Mucosa of gallbladder (tissue), 1 donor: ENCODE results near the gene NOM1. TPM values are rescaled to one million over a fixed set of nuclear protein-coding genes. Genes with fewer than 3 reads are reported as not detected.
"Not testable (repeated sequence)": the region's sequence is repeated elsewhere in the genome, so short reads cannot be mapped to it uniquely, and the experiment has no call there.

Source experiments
- DNase-seq: peaks from one replicate; pipeline ENCODE4 v3.0.0-alpha.2; 2020; ENCODE audit warnings: low spot score
- total RNA-seq: library from RNA; stranded (reverse); gene quantifications from one replicate; pipeline ENCODE4 v1.2.1, GENCODE V29; 2021
- donor health status: DM: no; HTN: no; CAD: no.

NOM1 gene
- total RNA-seq, 1 donor from 2014 or later = 12.8 TPM

GRCh38 chr7:156941393-156942182 is 7.9 kb upstream of the NOM1 start:
- DNase-seq = no peak

GRCh38 chr7:156942708-156943090 is 6.8 kb upstream of the NOM1 start:
- DNase-seq = no peak

- DNase-seq = no peak
Measured at GRCh38 chr7:156943091-156944041, 6.1 kb upstream of the NOM1 start.

GRCh38 chr7:156944876-156945275 is 4.6 kb upstream of the NOM1 start:
- no peak for DNase-seq

- DNase-seq = no peak
Measured at GRCh38 chr7:156947120-156947843, 2.2 kb upstream of the NOM1 start.

- no peak for DNase-seq
Measured at GRCh38 chr7:156948361-156948760, 1.2 kb upstream of the NOM1 start.

- DNase-seq = no peak
Measured at GRCh38 chr7:156950381-156950858, 908 bp downstream of the NOM1 start.

- not testable (repeated sequence) for DNase-seq
Measured at GRCh38 chr7:156953215-156953614, 3.7 kb downstream of the NOM1 start.

GRCh38 chr7:156954941-156955340 is 5.4 kb downstream of the NOM1 start:
- DNase-seq = no peak

- DNase-seq = no peak
Measured at GRCh38 chr7:156956727-156957126, 7.2 kb downstream of the NOM1 start.

GRCh38 chr7:156962145-156962544 is 12.6 kb downstream of the NOM1 start:
- no peak for DNase-seq

- DNase-seq = no peak
Measured at GRCh38 chr7:156962897-156963296, 13.4 kb downstream of the NOM1 start.

- no peak for DNase-seq
Measured at GRCh38 chr7:156963472-156963871, 14.0 kb downstream of the NOM1 start.

GRCh38 chr7:156964971-156965370 is 15.5 kb downstream of the NOM1 start:
- no peak for DNase-seq

GRCh38 chr7:156966387-156966786 is 16.9 kb downstream of the NOM1 start:
- DNase-seq = no peak

- DNase-seq = no peak
Measured at GRCh38 chr7:156968183-156968582, 18.7 kb downstream of the NOM1 start.

GRCh38 chr7:156969972-156970420 is 20.5 kb downstream of the NOM1 start:
- DNase-seq = no peak

GRCh38 chr7:156975620-156976019 is 26.1 kb downstream of the NOM1 start:
- no peak for DNase-seq

- DNase-seq = no peak
Measured at GRCh38 chr7:156979007-156979606, 29.6 kb downstream of the NOM1 start.

- DNase-seq = no peak
Measured at GRCh38 chr7:156979711-156980110, 30.2 kb downstream of the NOM1 start.

- no peak for DNase-seq
Measured at GRCh38 chr7:156984174-156984891, 34.8 kb downstream of the NOM1 start.
